Activated CD8-positive, alpha-beta T cell treated with anti-CD3 and anti-CD28 coated beads, Interleukin-2, amount 10 ng/mL, durations not matched to agents 7 days and 5 days (primary cell): Measurements from ENCODE around the gene DNASE1L2. TPM values are rescaled to one million over a fixed set of nuclear protein-coding genes. Genes with fewer than 3 reads are reported as not detected.
"Not testable (repeated sequence)": the region's sequence is repeated elsewhere in the genome, so short reads cannot be mapped to it uniquely, and the experiment has no call there.

Experiments used
- ATAC-seq: fragments of 150-1000 bp; cut with Tn5 transposase; one replicate; pipeline ENCODE4 v1.10.0; 2021; ENCODE audit warnings: moderate library complexity
- CTCF ChIA-PET: fragments of 350-600 bp; sonication (Branson Sonifier 250); formaldehyde crosslinking; loops from one replicate; lab custom pipeline; 2021; ENCODE audit warnings: antibody characterized with exemption; lab: Charles Lee
- POLR2A ChIA-PET: fragments of 350-600 bp; sonication (Branson Sonifier 250); formaldehyde crosslinking; loops from one replicate; lab custom pipeline; 2021; ENCODE audit warnings: antibody characterized with exemption; lab: Charles Lee
- DNase-seq: peaks from one replicate; pipeline ENCODE4 v3.0.0-alpha.2; 2020
- H3K27ac Mint-ChIP-seq: one replicate; pipeline ENCODE4 v1.8.0; 2021; ENCODE audit warnings: mild to moderate bottlenecking, mixed read lengths
- H3K27me3 Mint-ChIP-seq: one replicate; pipeline ENCODE4 v1.8.0; 2021; ENCODE audit warnings: low read depth, mixed read lengths
- H3K36me3 Mint-ChIP-seq: one replicate; pipeline ENCODE4 v1.8.0; 2021; ENCODE audit warnings: low read depth, mixed read lengths
- H3K4me1 Mint-ChIP-seq: one replicate; pipeline ENCODE4 v1.8.0; 2021; ENCODE audit warnings: low read depth, mixed read lengths
- H3K4me3 Mint-ChIP-seq: one replicate; pipeline ENCODE4 v1.8.0; 2021; ENCODE audit warnings: mild to moderate bottlenecking, mixed read lengths
- H3K9me3 Mint-ChIP-seq: one replicate; pipeline ENCODE4 v1.8.0; 2022; ENCODE audit warnings: mixed read lengths; ENCODE audit not compliant: insufficient read depth
- total RNA-seq, 2 experiments: library from RNA; stranded (reverse); gene quantifications; one replicate each; pipeline ENCODE4 v1.2.3, GENCODE V29; 2021

Gene DNASE1L2
- total RNA-seq, 2 experiments from 2014 or later: 3.3 to 4.1 TPM

GRCh38 chr16:2237102-2237482 is 848 bp downstream of the DNASE1L2 start:
- Mint-ChIP-seq H3K9me3 (no peaks in the 10 kb centered on the region), H3K4me3 (no peak overlapping the region), H3K4me1 (no peaks in the 10 kb centered on the region), H3K27me3 (no peaks in the 10 kb centered on the region), H3K36me3 (peaks cover 21% of the 10 kb centered on the region), H3K27ac (no peak overlapping the region)
- no peak for ATAC-seq
- POLR2A ChIA-PET: no interaction called here
- CTCF ChIA-PET: no interaction called here
- DNase-seq: no peak

GRCh38 chr16:2237493-2238149 is 1.4 kb downstream of the DNASE1L2 start:
- CTCF ChIA-PET: no interaction called here

GRCh38 chr16:2238150-2238837 is 2.0 kb downstream of the DNASE1L2 start:
- H3K27ac Mint-ChIP-seq: no peak overlapping the region
- ChIA-PET CTCF (no interaction called here), POLR2A (interaction anchor here (0.9 kb wide), 1 partner anchor 14 kb away, joined by 5 read pairs; the partner anchor contains the start of gene ECI1)
- peaks cover 25% of the 10 kb centered on the region for H3K36me3 Mint-ChIP-seq
- no peaks in the 10 kb centered on the region for H3K27me3 Mint-ChIP-seq
- H3K4me3 Mint-ChIP-seq: no peak overlapping the region
- DNase-seq (no peak), ATAC-seq (peak; percentile 15)
- peaks cover 2% of the 10 kb centered on the region for H3K4me1 Mint-ChIP-seq
- H3K9me3 Mint-ChIP-seq: no peaks in the 10 kb centered on the region

More at GRCh38 chr16:2237493-2238149, 1.4 kb downstream of the DNASE1L2 start:
- no peak overlapping the region for H3K4me3 Mint-ChIP-seq
- H3K36me3 Mint-ChIP-seq: peaks cover 25% of the 10 kb centered on the region
- DNase-seq (no peak), ATAC-seq (no peak)
- POLR2A ChIA-PET: no interaction called here
- no peak overlapping the region for H3K27ac Mint-ChIP-seq
- no peaks in the 10 kb centered on the region for H3K9me3 Mint-ChIP-seq
- H3K27me3 Mint-ChIP-seq: no peaks in the 10 kb centered on the region
- H3K4me1 Mint-ChIP-seq: peaks cover 2% of the 10 kb centered on the region

GRCh38 chr16:2238838-2239675 is 2.8 kb downstream of the DNASE1L2 start:
- ATAC-seq (peak; percentile 14), DNase-seq (no peak)
- POLR2A ChIA-PET: interaction anchor here (0.9 kb wide), 1 partner anchor 13 kb away, joined by 5 read pairs; the partner anchor contains the start of gene ECI1

GRCh38 chr16:2240331-2240730 is 4.1 kb downstream of the DNASE1L2 start:
- H3K4me3 Mint-ChIP-seq, H3K27me3 Mint-ChIP-seq, POLR2A ChIA-PET, DNase-seq, H3K9me3 Mint-ChIP-seq, ATAC-seq, CTCF ChIA-PET, H3K4me1 Mint-ChIP-seq, H3K27ac Mint-ChIP-seq: not testable (repeated sequence)
- H3K36me3 Mint-ChIP-seq: peaks cover 18% of the 10 kb centered on the region

More at GRCh38 chr16:2238838-2239675, 2.8 kb downstream of the DNASE1L2 start:
- H3K27ac Mint-ChIP-seq: no peak overlapping the region
- H3K27me3 Mint-ChIP-seq: no peaks in the 10 kb centered on the region
- peaks cover 28% of the 10 kb centered on the region for H3K36me3 Mint-ChIP-seq
- CTCF ChIA-PET: no interaction called here
- H3K4me3 Mint-ChIP-seq: no peak overlapping the region
- H3K4me1 Mint-ChIP-seq: peaks cover 2% of the 10 kb centered on the region
- H3K9me3 Mint-ChIP-seq: no peaks in the 10 kb centered on the region

- CTCF ChIA-PET: interaction anchor here (1.5 kb wide), 1 partner anchor 8 kb away, joined by 4 read pairs; the partner anchor contains the start of gene ECI1
Observed at GRCh38 chr16:2242598-2242997, 6.4 kb downstream of the DNASE1L2 start.

GRCh38 chr16:2243031-2243528 is 6.8 kb downstream of the DNASE1L2 start:
- ATAC-seq (no peak), DNase-seq (no peak)
- no peak overlapping the region for H3K27ac Mint-ChIP-seq
- no peaks in the 10 kb centered on the region for H3K27me3 Mint-ChIP-seq
- CTCF ChIA-PET: no interaction called here
- H3K36me3 Mint-ChIP-seq: peaks cover 23% of the 10 kb centered on the region
- peaks cover 2% of the 10 kb centered on the region for H3K4me1 Mint-ChIP-seq
- H3K4me3 Mint-ChIP-seq: no peak overlapping the region
- POLR2A ChIA-PET: no interaction called here
- H3K9me3 Mint-ChIP-seq: no peaks in the 10 kb centered on the region

More at GRCh38 chr16:2242598-2242997, 6.4 kb downstream of the DNASE1L2 start:
- H3K27ac Mint-ChIP-seq: peak overlapping the region; percentile 1
- H3K27me3 Mint-ChIP-seq: no peaks in the 10 kb centered on the region
- no peaks in the 10 kb centered on the region for H3K9me3 Mint-ChIP-seq
- no peak overlapping the region for H3K4me3 Mint-ChIP-seq
- DNase-seq (no peak), ATAC-seq (no peak)
- POLR2A ChIA-PET: interaction anchor here (0.9 kb wide), 1 partner anchor 16 kb away, joined by 3 read pairs; no protein-coding TSS in a partner anchor
- H3K36me3 Mint-ChIP-seq: peaks cover 23% of the 10 kb centered on the region
- peaks cover 2% of the 10 kb centered on the region for H3K4me1 Mint-ChIP-seq

- H3K4me1 Mint-ChIP-seq: peaks cover 2% of the 10 kb centered on the region
- ATAC-seq: no peak
- peaks cover 23% of the 10 kb centered on the region for H3K36me3 Mint-ChIP-seq
- H3K4me3 Mint-ChIP-seq: no peak overlapping the region
- ChIA-PET CTCF (no interaction called here), POLR2A (no interaction called here)
- no peaks in the 10 kb centered on the region for H3K27me3 Mint-ChIP-seq
- H3K9me3 Mint-ChIP-seq: no peaks in the 10 kb centered on the region
- no peak overlapping the region for H3K27ac Mint-ChIP-seq
- no peak for DNase-seq
Observed at GRCh38 chr16:2243781-2244180, 7.5 kb downstream of the DNASE1L2 start.

GRCh38 chr16:2244301-2244700 is 8.1 kb downstream of the DNASE1L2 start:
- ATAC-seq (no peak), DNase-seq (no peak)
- Mint-ChIP-seq H3K4me3 (no peak overlapping the region), H3K27me3 (no peaks in the 10 kb centered on the region), H3K9me3 (no peaks in the 10 kb centered on the region), H3K36me3 (peaks cover 23% of the 10 kb centered on the region), H3K27ac (no peak overlapping the region), H3K4me1 (peaks cover 2% of the 10 kb centered on the region)
- ChIA-PET CTCF (no interaction called here), POLR2A (no interaction called here)

- no peaks in the 10 kb centered on the region for H3K9me3 Mint-ChIP-seq
- POLR2A ChIA-PET: no interaction called here
- H3K36me3 Mint-ChIP-seq: peaks cover 21% of the 10 kb centered on the region
- no peak overlapping the region for H3K27ac Mint-ChIP-seq
- no peak for DNase-seq
- no peaks in the 10 kb centered on the region for H3K27me3 Mint-ChIP-seq
- H3K4me3 Mint-ChIP-seq: no peak overlapping the region
- no peak for ATAC-seq
- peaks cover 4% of the 10 kb centered on the region for H3K4me1 Mint-ChIP-seq
- CTCF ChIA-PET: no interaction called here
Observed at GRCh38 chr16:2244926-2245795, 8.9 kb downstream of the DNASE1L2 start.
